ENCODE data around the gene NLGN3.

NLGN3 gene

DNA sequence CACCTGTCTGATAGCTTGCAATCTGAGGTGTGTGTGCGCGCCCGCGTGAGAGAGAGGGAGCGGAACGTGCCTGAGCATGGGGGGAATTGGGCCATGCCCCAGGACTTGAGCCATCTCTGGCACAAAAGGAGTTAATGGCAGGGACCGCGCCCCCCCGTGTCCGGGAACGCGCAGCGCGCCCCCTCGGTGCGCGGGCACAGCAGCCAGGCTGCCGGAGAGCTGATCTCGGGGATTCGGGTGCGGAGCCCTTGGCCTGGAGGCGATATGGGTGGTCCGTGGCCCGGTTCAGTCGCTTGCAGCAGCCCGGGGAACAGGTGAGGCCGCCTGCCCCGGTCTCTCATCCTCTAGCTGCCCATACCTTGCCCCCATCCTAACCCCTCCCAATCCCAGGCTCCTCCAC lies at the start of gene NLGN3:
NLGN3 (plus strand) TSS at position 191 of the 400 bp plus-strand sequence. CDS start 2,909 bp downstream, outside the sequence.
- DNase-seq: peak; percentile 51

DNA sequence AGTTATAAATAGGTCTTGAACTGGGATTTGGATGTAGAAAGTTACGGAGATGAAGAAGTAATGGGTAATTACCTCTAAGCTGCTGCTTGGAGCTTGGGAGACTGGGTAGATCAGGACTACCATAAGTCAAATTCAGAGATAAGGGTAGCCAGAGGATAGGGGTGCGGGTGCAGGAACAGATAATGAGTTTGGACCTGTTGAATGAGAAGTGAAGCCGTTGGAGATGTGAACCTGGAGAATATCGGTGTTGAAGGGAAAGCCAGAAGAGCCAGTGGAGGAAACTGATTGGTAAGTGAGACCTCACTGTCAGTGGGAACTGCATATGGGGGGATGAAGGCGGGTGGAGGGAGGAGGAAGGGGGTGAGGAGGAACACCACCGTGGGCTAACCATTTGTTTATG lies 49.6 kb upstream of the NLGN3 start:
- no peak for DNase-seq

DNA sequence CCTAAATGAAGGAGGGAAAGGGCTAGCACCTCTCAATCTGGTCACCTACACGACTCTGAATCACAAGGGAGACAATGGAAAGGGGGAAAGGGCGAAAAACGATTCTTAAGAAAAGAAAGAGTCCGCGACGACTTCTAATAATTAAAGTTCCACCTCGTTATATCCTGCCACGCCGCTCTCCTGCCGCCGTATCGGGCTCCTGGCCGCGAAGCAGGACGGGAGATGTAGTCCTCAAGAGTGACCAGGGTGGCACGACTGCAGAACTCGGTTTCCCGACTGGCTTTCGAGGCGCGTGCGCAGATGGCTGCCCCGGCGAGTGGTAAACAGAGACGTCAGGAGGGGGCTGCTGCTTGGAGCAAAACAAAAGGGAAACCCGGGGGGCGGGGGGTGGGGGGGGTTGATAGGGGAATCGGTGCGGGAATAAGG lies 49.1 kb upstream of the NLGN3 start, which contains the start of gene FOXO4:
FOXO4 (plus strand) TSS at position 297 of the 426 bp plus-strand sequence. CDS start 678 bp downstream, outside the sequence.
- DNase-seq: peak; percentile 90

DNA sequence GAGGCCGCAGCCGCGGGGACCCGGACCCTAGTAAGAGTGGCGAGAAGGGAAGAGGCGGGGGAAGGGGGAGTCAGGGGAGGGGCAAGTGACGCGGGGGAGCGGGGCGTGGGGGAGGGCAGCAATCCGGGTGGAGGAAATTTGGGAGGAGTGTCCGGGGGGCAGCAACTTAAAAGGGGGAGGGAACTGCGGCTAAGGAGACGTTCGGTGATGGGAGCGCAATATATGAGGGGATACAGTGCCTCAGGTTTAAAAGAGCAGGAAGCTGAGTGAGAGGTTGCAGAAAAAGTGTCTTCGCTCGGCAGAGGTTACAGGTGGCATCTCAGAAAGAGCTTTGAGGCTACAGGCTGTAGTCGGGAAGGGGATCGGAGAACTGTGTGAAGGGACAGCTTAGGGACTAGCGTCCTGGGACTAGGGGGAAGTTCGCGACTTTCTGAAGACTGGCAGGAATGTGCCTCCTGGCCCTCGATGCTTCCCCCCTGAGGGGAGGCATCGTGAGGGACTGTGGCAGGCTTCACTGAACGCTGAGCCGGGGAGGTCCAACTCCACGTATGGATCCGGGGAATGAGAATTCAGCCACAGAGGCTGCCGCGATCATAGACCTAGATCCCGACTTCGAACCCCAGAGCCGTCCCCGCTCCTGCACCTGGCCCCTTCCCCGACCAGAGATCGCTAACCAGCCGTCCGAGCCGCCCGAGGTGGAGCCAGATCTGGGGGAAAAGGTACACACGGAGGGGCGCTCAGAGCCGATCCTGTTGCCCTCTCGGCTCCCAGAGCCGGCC lies 48.5 kb upstream of the NLGN3 start:
- DNase-seq: no peak

DNA sequence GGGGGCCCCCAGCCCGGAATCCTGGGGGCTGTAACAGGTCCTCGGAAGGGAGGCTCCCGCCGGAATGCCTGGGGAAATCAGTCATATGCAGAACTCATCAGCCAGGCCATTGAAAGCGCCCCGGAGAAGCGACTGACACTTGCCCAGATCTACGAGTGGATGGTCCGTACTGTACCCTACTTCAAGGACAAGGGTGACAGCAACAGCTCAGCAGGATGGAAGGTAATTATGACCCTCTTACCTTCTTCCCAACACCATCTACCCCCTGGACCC lies 47.9 kb upstream of the NLGN3 start:
- DNase-seq: no peak

DNA sequence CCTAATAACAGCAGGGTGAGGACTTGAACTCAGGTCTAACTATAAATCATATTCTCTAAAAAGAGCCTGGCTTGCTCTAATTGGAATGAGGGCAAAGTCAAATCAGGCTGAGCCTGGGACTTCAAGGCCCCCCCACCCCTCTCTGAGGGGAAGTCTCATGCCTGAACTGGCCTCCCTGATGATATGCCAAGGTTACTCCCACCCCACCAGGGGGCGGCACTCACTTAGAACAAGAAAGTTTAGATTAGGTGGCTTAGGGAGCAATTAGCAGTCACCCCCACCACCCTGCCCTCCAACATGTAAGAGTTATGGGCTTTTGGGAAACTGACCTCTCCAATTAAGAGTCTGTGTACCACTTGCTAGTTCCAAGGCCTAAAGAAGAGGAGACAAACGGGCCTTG lies 46.3 kb upstream of the NLGN3 start:
- no peak for DNase-seq

DNA sequence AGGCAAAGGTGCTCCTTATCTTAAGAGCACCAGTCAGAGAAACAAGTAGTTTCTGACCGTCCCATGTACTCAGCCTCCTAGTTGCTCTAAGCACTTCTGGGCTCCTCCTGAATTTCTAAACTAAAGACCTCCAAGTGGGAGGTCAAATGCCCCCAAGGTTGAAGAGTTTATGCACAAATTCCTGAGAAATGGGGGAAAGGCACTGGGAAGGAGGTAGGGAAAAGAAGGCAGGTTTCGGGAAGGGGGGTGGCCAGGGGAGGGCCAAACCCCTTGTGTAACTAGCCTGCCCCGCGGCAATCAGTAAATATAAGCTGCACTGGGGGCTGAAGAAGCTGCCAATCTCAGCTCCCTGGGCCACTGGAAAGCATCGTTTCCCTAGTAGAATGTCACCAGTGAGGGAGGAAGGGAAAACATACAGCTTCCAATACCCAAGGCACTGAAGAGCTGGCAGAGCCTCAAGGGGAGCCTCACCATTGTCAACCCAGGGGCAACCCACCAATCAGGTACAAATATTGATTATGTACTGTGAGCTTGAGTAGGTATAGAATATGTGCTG lies 45.6 kb upstream of the NLGN3 start:
- no peak for DNase-seq

DNA sequence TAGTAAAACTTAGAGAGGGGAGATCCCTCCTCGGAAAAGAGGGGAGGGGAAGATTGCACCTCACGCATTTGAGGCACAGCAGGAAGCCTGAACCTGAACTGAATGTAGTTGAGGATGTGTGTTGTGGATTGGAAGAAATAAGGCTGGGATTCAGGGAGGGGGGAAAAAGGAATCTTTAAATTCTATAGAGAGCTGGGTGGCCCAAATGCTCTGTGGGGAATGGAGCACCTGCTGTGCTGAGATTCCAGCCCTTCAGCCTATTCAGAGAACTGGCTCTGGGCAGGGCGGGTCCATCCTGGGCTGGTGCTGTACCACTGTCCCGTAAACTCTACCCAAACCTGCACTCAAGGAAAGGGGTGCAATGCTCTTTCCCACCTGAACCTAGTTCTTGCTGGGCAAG lies 44.9 kb upstream of the NLGN3 start:
- DNase-seq: no peak

DNA sequence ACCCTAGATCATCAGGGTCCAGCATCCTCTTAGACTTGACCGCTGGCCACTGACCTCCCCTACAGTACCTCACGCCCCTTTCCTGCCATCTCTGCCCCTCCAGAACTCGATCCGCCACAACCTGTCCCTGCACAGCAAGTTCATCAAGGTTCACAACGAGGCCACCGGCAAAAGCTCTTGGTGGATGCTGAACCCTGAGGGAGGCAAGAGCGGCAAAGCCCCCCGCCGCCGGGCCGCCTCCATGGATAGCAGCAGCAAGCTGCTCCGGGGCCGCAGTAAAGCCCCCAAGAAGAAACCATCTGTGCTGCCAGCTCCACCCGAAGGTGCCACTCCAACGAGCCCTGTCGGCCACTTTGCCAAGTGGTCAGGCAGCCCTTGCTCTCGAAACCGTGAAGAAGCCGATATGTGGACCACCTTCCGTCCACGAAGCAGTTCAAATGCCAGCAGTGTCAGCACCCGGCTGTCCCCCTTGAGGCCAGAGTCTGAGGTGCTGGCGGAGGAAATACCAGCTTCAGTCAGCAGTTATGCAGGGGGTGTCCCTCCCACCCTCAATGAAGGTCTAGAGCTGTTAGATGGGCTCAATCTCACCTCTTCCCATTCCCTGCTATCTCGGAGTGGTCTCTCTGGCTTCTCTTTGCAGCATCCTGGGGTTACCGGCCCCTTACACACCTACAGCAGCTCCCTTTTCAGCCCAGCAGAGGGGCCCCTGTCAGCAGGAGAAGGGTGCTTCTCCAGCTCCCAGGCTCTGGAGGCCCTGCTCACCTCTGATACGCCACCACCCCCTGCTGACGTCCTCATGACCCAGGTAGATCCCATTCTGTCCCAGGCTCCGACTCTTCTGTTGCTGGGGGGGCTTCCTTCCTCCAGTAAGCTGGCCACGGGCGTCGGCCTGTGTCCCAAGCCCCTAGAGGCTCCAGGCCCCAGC lies 43.8 kb upstream of the NLGN3 start:
- DNase-seq: no peak

DNA sequence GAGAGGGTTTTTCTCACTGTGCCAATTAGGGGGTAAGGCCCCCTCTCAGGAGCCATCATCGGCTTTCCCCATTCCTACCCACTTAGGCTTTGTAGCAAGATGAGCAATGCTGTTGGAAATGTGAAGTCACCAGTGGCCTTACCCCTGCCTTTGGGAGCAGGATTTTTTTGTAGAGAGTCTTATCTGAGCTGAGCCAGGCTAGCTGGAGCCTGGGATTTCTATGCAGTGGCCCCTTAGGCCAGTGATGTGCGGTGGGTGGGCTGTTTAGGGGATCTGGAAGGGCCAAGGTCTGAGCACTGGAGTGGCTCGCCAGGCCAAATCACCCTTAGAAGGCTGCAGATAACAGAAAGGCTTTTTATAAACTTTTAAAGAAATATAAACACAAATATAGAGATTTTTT lies 42.3 kb upstream of the NLGN3 start:
- no peak for DNase-seq

DNA sequence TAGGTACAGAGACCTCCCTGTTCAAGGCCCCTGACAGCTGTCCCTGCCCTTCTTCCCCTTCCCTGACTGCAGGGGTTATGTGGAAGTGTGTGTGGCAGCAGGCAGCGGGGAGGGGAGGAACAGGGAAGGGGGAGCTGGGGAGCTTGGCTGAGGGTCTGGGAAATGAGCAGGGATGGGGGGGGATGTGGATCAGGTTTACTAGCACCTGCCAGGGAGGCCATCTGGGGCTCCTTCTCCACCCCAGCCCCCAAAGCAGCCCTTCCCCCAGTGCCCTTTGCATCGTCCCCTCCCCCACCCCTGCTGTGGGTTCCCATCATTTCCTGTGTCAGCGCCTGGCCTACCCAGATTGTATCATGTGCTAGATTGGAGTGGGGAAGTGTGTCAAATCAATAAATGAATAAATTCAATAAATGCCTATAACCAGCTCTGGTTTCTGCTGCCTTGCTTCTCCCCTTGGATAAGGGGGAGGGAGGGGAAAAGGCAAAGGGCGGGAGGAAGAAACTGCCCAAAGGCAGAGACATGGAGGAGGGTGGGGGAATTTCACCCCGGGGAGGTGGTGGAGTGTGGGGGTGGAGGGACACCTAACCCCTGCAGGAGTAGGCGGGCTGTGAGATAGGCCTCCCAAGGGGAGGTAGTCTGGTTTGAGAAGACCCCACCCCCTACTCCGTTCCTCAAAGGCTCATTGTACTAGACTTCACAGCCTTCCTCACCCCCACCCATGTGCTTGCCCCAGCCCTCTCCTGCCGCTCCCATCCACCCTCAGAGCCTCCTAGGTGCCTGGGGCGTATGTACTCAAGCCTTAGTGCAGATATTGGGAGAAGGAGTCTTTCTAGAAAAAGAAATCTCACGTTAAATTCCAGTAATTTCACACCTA lies 41.3 kb upstream of the NLGN3 start:
- peak; percentile 64 for DNase-seq

DNA sequence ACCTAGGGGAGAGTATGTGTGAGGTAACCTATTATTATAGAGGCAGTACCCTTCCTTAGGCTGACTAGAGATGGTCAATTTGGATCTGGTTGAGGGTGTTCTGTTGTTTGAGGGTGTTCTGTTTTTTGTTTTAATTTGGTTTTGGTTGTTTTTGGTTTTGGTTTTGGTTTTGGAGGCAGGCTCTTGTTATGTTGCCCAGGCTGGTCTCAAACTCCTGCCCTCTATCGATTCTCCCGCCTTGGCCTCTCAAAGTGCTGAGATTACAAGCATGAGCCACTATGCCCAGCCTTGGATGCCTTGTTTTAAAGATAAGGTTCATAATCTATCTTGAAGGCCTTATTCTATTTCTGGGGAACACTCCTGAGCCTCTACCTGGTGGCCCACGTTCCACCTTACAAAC lies 39.0 kb upstream of the NLGN3 start:
- DNase-seq: no peak

DNA sequence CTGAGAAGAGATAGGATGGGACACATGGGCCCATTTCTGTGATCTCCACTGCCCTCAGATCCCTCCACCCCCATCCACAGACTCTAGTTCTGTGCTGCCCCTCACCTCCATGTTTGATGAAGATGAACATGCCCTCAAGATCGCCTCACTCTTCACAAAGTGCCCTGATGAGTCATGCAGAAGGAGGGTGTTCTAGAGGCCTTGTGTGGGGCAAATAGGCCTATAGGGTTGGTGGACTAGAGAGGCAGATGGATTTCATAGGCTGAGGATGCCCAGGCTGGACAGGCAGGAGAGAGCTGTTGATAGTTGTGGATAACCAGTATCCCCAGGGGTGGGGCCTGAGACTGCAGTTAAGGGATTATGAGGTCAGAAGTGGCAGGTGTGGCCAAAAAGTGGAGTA lies 38.2 kb upstream of the NLGN3 start, which contains the start of gene CXorf65:
CXorf65 (minus strand) TSS at position 314 of the 400 bp plus-strand sequence; CDS start at position 130, 184 bp downstream.
- no peak for DNase-seq

DNA sequence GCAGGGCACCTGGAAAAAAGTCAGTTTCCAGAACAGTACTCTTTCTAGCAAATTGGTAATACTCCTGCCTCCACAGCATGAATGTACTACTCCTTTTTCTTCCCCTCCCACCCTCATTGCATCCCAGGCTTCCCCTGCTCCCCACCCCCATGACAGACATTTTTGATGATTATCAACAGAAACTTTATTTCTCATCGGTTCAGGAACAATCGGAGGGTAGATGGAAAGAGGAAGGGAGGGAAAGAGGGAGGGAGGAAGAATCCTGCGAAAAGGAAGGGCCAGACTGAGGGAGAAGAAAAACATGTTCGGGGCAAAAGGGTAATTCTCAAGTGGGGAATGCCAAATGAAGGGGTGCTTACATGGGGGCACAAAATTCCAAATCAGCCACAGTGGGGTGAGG lies 37.4 kb upstream of the NLGN3 start:
- no peak for DNase-seq

DNA sequence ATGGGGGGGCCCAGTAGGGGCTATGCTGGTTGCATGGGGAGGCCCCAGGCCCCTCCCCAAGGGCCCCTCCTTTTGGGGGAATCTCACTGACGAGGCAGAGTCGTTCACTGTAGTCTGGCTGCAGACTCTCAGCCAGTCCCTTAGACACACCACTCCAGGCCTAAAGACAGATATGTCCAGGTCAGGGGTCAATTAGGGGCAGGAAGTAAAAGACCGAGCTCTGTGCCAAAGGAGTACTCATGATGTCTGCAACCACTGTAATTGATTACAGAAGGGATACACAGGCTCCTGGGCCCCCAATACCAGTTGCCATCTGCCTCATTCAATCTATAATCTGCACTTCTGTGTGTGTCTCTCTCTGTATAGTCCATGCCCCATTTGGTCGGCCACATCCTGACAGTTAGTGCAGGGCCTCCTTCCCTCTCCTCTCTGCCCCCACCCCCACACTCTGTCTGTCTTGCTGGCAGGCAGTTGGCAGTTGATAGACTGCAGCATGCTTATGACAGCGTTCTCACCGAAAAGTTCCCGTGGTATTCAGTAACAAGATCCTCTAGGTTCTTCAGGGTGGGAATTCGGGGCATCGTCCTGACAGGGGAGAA lies 36.8 kb upstream of the NLGN3 start:
- DNase-seq: no peak

DNA sequence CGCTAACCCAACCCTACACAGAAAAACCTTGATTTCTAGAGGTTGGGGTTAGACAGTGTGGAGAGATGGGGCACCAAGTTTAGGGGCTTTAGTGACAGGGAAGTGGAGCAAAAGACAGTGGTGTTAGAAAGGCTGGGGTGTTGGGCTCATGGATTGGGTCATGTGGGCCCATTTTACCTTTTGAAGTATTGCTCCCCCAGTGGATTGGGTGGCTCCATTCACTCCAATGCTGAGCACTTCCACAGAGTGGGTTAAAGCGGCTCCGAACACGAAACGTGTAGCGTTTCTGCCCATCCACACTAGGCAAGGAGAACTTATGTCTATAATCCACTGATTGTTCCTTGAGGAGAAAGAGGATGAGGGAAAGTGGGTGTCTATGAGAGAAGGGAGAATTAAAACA lies 35.6 kb upstream of the NLGN3 start:
- DNase-seq: no peak

DNA sequence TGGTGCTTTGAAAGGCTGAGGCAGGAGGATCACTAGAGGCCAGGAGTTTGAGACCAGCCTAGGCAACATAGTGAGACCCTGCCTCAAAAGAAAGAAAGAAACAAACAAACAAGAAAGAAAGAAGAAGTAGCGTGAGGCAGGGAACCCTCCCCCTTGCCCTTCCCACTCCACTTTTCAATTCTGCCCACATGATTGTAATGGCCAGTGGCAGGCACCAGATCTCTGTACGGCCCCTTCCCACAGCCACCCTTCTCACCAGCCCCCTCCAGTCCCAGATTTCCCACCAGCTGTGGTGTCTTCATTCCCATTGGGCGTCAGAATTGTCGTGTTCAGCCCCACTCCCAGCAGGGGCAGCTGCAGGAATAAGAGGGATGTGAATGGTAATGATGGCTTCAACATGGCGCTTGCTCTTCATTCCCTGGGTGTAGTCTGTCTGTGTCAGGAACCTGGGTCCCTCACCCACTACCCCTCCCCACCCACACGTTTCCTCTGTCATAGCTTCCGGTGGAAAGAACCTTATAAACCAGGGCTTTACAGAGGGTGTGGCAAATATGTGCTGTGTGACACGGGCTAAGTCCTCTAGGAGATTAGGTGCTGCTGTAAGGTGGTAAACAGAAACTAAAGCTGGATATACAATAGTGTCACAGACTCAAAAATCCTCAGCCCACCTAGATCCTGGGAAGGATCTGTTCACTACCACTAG lies 33.3 kb upstream of the NLGN3 start, which contains the start of gene IL2RG:
IL2RG (minus strand) TSS at position 437 of the 703 bp plus-strand sequence; CDS start at position 399, 38 bp downstream.
- DNase-seq: no peak

DNA sequence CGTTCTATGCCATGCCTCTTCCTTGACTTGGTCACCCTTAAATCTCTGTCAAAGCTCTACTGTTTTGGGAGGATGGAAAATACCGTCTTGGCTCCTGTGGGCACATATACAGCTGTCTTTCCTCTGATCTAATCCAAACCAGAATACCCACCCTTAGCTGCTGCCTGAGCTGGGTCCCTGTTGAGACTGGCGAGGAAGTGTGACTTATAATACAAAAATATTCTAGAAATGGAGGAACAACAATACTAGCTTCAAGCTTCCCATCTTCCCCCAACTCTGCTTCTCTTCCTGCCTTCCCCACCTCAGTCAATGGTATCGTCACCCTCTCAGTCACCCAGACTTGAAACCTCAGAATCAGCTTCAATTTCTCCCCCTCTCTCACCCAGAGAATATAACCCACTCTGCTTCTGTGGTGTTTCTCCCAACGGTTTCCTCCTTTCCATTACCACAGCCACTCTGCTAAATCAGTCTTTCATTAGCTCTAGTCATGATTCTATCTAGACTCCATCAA lies 32.7 kb upstream of the NLGN3 start:
- DNase-seq: no peak

DNA sequence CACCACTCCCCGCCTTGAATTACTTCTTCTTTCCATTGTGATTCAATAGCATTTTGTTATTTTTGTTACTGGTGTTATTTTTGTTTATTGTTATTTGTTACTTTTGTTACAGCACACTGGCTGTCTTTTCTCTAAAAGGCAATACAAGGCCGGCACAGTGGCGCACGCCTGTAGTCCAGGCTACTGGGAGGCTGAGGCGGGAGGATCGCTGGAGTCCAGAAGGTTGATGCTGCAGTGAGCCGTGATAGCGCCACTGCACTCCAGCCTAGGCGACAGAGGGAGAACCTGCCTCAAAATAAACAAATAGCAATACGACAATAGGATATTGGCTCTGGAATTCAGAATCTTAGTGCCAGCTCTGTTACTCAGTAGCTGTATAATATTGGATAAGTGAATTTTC lies 27.3 kb upstream of the NLGN3 start:
- no peak for DNase-seq

DNA sequence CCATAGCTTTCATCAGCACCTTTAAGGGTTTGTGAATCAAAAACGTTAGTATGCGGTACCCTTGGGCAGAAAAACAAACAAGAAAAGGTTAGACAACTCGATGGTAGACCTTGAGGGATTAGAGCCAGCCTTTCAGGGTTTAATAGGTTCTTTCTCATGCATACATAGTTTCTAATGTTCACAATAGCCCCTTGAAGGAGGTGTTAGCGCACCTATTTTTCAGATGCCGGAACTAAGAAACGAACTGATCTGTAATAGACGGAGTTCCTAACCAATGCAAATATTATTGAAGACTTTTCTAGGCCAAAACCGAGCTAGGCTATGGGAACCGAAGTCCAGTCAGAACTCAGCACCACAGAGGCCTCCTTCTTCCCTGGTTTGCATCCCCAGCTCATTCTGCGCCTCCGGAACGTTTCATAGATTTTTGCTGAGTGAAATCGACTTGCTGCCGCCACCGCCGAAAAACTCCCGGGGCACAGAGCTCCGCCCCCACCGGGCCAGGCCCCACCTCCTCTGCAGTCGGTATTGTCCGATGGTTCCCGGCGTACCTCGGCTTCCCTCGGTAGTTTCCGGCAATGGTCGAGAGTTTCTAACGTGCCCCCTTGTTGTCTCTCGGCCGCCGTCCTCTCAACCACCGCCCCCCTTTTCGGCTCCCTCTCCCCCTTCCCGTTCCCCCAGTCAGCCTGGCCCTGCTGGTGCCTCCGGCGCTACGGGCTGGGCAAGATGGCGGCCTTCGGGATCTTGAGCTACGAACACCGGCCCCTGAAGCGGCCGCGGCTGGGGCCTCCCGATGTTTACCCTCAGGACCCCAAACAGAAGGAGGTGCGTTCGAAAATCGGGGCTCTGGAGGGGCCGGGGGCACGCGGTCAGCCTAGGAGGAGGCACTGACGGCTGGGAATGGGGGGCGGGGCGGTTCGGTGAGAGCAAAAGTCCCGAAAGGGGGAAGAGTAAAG lies 26.3 kb upstream of the NLGN3 start, which contains the start of gene MED12:
MED12 (plus strand) TSS at position 565 of the 953 bp plus-strand sequence; CDS start at position 724, 159 bp downstream.
- peak; percentile 87 for DNase-seq
